Ecto neural progenitor cell (in vitro differentiated cells): ENCODE results near the gene NTM.

Experiments used
- DNase-seq: peaks from one replicate; pipeline ENCODE4 v3.0.0-alpha.2; 2018; ENCODE audit warnings: low spot score

Gene NTM

GRCh38 chr11:132075447-132075846 lies 705.0 kb downstream of the NTM start:
- DNase-seq = no peak

GRCh38 chr11:132077416-132077815 lies 707.0 kb downstream of the NTM start:
- DNase-seq = no peak

- DNase-seq = no peak
Observed at GRCh38 chr11:132078264-132079076, 708.1 kb downstream of the NTM start.

GRCh38 chr11:132080127-132080526 lies 709.7 kb downstream of the NTM start:
- no peak for DNase-seq

- no peak for DNase-seq
Observed at GRCh38 chr11:132082566-132082965, 712.2 kb downstream of the NTM start.

- DNase-seq = no peak
Observed at GRCh38 chr11:132084433-132084832, 714.0 kb downstream of the NTM start.

GRCh38 chr11:132087148-132087547 lies 716.7 kb downstream of the NTM start:
- DNase-seq = no peak

- DNase-seq = no peak
Observed at GRCh38 chr11:132088551-132088950, 718.1 kb downstream of the NTM start.

- no peak for DNase-seq
Observed at GRCh38 chr11:132093536-132094259, 723.3 kb downstream of the NTM start.

- no peak for DNase-seq
Observed at GRCh38 chr11:132094598-132094997, 724.2 kb downstream of the NTM start.

GRCh38 chr11:132095230-132096131 lies 725.1 kb downstream of the NTM start:
- no peak for DNase-seq

- no peak for DNase-seq
Observed at GRCh38 chr11:132096132-132096825, 725.9 kb downstream of the NTM start.

- peak; percentile 53 for DNase-seq
Observed at GRCh38 chr11:132099692-132100091, 729.3 kb downstream of the NTM start.

- DNase-seq = no peak
Observed at GRCh38 chr11:132100583-132100982, 730.2 kb downstream of the NTM start.

- no peak for DNase-seq
Observed at GRCh38 chr11:132101881-132102280, 731.5 kb downstream of the NTM start.

- no peak for DNase-seq
Observed at GRCh38 chr11:132103021-132103420, 732.6 kb downstream of the NTM start.

- no peak for DNase-seq
Observed at GRCh38 chr11:132106096-132106982, 735.9 kb downstream of the NTM start.

- DNase-seq = no peak
Observed at GRCh38 chr11:132111316-132111715, 740.9 kb downstream of the NTM start.

GRCh38 chr11:132111838-132112237 lies 741.4 kb downstream of the NTM start:
- no peak for DNase-seq

- no peak for DNase-seq
Observed at GRCh38 chr11:132112846-132113245, 742.4 kb downstream of the NTM start.

- DNase-seq = peak; percentile 68
Observed at GRCh38 chr11:132114185-132114584, 743.8 kb downstream of the NTM start.
